Stimulated activated CD4-positive, alpha-beta T cell treated with anti-CD3 and anti-CD28 coated beads, TNF-alpha, amount 100 ng/mL, for 48 hours (primary cell): ENCODE measurements around the gene SKP1.
"Not testable (repeated sequence)": the region's sequence is repeated elsewhere in the genome, so short reads cannot be mapped to it uniquely, and the experiment has no call there.

Source experiments
- DNase-seq, 3 donors: peaks; one replicate each; pipeline ENCODE4 v3.0.0-alpha.2; 2020; ENCODE audit warnings: low read depth in 3 of 3

Gene SKP1

DNA sequence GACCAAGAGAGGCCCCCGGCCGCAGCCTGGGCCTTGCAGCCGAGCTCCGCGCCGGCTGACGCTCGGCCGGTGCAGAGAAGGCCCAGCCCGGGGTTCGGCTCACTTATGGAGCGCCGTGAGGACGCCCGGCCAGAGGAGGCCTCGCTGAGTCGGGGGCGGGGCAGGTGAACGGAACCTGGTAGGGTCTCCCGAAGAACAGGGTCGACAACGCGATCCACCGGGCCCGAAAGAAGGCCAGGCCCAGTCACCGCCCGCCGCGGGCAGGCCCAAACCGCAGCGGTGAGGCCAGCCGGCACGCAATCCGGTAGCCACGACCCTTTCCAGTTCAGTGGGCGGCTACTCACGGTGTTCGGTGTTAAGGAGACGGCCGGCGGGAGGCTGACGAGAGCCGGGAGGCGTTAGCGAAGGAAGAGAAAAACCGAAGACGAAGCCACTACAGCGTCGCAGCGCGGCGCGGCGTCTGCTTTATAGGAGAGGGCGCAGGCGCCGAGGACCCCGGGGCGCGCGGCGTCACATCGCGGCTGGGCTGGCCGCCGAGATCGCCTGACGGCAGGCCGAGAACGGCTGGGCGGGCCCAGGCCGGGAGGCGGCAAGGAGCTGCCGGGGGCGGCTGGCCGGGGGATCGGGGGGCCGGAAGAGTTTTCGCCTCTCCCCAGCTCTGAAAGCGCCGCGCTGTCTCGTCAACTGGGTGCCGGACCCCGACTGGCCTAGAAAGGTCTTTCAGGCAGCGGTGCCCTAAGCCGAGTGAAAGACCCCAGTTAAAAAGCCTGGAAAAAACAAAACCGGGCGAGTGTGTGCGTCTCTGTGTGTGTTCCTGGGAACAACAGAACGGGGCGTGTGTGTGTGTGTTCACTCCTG is at the start of gene SKP1:
Gene SKP1 (minus strand): TSS at position 440 of the 858 bp plus-strand sequence. CDS start 2,928 bp downstream, outside the sequence.
- peak; percentile 70 to 77 (median 76) for DNase-seq

DNA sequence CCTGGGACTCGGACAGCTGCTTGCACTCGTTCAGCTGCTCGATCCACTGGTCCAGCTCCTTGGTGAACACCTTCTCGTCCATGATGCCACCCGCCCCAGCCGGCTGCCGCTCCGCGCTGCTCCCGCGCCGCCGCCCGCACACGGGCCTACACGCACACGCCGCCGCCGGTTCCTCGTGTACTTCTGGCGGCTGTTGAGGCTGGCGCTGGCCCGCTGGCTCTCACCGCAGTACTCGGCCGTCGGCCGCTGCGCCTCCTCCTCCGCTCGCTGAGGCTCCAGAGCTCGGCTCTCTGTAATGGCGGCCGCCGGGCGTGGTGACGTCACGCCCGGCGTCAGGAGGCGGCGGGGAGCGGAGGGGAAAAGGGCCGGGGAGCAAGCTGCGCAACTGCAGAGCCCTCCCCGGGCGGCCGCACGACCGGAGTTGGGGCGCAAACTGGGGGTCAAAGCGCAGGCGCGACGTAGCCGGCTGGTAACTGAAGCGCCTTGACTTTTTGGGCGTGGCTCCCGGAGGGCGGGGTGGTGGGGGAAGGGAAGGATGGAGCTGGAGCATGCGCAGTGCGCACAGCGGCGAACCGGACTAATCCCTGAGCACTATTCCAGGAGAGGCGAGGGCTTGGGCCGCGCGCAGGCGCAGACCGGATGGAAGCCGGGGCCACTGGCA is 49.2 kb upstream of the SKP1 start, which contains the start of gene PPP2CA:
Gene PPP2CA (minus strand): TSS at position 294 of the 661 bp plus-strand sequence. CDS start 212 bp downstream, at position 82.
- DNase-seq = peak; percentile 97 to 100 (median 99)

DNA sequence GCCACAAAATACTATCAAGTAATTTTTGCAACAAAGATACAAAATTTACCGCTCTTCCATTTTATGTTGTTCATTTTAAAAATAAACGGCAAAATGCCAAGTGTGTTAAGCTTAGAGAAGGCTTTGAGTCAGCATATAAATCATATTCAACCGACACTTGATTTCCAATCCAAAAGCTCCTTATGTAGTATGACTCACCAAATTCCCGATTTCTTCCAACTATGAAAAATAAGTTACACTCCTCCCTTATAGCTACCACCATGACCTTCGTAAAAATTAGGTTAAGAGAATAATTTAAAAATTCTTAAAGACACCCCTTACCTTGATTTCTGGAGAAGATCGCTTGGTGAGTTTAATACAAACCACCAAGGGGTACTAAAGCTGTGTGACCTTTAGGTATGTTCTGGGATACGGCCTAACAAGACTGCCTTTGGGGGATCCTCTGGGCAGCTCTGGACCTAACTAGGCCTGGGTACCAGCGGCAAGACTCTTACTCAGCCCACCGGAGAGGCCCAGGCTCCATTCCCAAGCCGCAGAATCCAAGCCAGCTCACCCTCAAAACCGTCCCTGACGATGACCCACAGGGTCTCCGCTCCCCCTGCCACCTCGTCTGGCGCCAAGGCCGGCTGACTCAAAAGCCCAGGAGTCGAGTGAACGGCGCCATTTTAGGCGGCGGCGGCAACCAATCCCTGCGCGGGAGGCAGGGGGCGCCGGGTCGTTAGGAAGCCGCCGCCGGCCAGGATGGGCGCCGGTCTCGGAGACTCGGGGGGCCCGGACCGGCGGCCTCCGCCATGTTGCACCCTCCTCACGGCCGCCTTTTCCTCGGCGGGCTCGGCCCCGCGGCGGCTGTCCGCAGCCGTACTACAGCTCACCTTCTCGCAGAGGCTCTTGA is 48.4 kb upstream of the SKP1 start:
- DNase-seq = peak; percentile 41 to 65 (median 48)

DNA sequence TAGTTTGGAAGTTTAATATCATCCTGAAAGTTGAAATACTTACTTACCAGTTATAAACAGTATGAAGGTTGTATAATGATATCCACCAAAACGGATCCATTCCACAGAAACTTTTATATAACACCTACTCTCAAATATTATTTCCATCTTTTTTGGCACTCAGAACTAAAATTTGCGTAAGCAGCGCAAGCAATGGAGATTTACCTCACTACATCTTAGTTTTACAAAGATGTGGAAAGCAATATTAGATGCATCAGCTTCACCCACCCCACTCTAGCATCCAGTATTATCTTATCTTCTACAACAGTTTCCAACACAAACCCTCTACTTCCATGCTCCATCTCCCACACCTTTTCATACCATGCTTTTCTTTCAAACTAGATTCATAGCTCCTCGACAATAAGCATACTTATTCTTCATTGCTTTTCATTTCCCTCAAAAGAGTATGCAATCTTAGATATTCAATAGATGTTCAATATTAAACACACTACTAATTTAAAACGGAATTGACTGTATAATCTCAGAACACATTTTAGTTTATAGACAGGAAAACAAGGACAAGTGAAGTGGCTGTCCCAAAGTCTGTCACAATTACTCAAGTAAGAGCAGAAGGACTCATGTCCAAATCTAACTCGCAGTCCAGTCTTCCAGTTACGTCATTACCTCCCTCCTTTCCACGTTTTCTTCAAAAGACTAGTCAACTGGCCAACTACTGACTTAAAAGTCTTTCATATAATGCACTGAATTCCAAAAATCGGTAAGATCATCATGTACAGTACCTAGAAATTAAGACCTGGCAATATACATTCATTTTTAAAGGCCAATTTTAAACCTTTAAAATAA is 46.9 kb upstream of the SKP1 start:
- DNase-seq = no peak

DNA sequence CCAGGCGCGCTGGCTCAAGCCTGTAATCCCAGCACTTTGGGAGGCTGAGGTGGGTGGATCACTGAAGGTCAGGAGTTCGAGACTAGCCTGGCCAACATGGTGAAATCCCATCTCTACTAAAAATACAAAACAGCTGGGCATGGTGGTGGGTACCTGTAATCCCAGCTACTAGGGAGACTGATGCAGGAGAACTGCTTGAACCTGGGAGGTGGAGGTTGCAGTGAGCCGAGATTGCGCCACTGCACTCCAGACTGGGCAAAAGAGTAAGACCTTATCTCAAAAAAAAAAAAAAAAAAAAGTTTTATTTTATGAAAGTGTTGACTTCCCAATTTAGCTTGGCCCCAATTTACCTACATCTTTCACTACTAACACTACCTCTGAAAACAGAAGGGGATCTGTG is 44.9 kb upstream of the SKP1 start:
- DNase-seq = not testable (repeated sequence)

DNA sequence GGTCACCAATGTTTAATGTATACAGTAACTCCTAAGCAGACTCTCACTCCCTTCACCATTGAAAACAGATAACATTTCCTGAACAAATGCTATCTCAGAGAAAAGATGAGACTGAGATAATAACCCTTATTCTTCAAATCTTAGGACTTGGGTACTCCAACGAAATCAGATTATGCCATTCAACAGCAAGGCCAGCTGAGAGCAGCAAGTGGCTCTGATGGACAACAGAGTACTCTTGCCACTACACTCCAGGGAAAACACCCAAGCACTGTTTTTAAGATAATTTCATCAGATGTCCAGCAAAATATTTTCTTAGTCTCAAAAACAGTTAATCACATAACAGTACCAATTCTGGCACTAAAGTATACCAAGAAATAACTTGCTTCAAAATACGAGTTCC is 39.0 kb upstream of the SKP1 start:
- DNase-seq = no peak

DNA sequence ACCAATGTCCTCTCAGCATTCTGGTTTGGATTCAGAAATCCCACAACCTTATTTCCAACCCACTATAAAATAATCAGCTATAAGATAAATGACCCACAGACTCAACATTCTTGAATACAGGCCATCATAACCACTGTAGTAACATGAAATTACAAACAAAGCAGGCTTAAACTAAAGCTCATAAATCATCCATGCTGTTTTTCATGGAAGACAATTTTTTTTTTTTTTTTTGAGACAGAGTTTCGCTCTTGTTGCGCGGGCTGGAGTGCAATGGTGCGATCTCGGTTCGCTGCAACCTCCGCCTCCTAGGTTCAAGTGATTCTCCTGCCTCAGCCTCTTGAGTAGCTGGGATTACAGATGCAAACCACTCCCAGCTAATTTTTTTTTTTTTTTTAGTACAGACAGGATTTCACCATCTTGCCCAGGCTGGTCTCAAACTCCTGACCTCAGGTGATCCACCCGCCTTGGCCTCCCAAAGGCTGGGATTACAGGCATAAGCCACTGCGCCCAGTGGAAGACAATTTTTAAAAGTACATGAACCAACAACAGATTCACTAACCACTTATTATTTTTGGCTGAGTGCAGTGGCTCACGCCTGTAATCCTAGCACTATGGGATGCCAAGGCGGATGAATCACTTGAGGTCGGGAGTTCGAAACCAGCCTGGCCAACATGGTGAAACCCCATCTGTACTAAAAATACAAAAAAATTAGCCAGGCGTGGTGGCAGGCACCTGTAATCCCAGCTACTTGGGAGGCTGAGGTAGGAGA is 34.7 kb upstream of the SKP1 start:
- DNase-seq = not testable (repeated sequence)

DNA sequence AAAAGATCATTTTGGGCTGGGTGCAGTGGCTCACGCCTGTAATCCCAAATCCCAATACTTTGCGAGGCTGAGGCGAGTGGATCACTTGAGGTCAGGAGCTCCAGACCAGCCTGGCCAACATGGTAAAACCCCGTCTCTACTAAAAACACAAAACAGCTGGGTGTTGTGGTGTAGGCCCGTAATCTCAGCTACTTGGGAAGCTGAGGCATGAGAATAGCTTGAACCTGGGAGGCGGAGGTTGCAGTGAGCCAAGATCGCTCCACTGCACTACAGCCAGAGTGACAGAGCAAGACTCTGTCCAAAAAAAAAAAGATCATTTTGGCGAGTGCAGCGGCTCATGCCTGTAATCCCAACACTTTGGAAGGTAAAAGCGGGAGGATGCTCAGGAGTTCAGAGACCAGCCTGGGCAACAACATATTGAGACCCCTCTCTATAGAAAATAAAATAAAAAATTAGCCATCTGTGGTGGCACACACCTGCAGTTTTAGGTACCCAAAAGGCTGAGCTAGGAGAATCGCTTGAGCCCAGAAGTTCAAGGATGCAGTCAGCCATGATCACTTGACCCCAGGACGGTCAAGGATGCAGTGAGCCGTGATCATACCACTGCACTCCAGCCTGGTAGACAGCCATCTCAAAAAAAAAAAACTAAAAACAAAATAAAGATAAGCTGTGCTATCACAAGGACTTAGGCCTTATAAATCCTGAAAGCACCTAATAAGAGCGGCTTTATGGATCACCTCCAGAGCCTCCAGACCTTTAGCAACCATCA is 32.9 kb upstream of the SKP1 start:
- no peak for DNase-seq

DNA sequence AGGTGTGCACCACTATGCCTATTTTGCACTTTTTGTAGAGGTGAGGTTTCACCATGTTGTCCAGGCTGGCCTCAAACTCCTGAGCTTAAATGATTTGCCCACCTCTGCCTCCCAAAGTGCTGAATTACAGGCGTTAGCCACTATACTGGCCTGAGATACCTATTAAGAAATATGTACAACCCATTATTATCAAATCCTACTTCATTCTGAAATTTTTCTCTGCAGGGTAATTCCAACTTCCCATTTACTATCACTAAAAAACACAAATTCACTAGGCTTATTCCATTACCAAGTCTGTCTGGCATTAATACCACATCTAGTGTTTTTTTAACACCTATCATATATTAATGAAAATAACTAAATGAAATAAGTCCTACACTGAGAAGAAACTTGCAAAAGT is 30.9 kb upstream of the SKP1 start:
- no peak for DNase-seq

DNA sequence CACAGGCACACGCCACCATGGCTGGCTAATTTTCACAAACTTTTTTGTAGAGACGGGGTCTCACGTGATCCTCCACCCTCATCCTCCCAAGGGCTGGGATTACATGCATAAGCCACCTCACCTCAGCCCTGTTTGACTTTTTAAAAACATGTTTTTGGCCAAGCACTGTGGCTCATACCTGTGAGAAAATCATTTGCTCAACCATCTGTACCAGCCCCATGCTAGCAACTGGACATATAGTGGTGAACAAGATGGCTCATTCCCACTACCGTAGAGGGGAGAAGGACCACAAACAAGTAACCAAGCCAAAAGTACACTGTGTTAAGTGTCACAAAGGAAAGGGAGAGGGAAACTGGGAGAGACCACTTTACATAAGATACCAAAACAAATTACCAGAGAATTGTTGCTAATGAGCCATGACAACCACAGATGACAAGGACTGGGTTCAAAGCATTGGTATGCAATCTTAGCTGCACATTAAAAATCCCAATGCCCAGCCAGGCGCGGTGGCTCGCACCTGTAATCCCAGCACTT is 29.9 kb upstream of the SKP1 start:
- no peak for DNase-seq

DNA sequence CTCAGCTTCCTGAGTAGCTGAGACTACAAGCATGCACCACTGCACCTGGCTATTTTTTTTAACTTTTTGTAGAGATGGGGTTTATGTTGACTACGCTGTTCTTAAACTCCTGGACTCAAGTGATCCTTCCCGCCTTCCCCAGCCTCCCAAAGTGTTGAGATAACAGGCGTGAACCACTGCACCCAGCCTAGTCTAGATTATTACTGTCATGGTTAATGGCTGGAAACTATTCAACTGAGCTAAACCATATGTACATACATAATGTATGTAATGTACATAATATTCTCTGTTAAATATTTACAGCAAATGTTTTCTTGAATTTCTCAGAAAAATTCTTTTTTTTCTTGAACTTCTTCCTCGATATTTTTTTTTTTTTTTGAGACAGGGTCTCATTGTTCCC is 27.8 kb upstream of the SKP1 start:
- DNase-seq = no peak

DNA sequence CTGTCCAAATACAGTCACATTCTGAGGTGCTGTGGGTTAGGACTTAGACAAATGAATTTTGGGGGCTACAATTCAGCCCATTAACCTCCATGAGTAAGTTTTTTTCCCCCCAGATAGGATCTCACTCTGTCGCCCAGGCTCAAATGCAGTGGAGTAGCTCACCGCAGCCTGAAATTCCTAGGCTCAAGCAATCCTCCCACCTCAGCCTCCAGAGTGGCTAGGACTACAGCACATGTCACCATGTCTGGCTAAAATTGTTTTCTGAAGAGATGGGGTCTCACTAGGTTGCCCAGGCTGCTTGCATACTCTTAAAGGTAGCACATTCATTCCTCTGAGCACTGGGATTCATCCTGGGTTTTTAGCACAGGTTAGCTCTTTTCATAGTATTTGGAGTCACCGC is 26.9 kb upstream of the SKP1 start:
- DNase-seq = no peak

DNA sequence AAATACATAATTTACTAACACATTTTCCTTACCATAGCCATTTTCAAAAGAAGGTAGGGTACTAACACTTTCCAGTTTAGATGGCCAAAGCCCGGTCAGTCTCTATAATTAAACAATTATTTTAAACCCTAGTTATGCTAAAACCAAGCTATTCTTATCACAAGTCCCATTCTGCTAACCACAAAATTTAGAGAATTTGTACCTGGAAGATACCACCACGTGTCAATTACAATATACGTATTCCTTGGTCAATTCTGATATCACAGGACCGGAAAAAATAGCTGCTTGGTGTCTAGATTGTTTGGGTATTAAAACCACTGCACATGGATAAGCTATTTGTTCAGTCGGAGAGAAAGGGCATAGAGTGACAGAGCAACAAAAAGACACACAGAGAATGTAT is 18.9 kb upstream of the SKP1 start:
- DNase-seq = no peak

DNA sequence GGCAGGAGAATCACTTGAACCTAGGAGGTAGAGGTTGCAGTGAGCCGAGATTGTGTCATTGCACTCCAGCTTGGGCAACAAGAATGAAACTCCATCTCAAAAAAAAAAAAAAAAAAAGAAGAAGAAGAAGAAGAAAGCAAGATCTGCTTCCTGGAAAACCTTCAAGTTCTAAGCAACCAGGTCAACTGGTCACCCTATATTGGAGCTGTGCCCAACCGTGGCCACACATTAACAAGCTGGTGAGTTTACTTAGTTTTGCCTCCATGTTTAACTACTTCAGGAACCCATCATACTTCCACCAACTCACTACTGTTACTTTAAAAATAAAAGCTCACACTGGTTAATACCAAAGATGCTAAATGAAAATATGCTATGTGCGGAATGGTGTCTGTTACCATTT is 12.3 kb upstream of the SKP1 start:
- no peak for DNase-seq

DNA sequence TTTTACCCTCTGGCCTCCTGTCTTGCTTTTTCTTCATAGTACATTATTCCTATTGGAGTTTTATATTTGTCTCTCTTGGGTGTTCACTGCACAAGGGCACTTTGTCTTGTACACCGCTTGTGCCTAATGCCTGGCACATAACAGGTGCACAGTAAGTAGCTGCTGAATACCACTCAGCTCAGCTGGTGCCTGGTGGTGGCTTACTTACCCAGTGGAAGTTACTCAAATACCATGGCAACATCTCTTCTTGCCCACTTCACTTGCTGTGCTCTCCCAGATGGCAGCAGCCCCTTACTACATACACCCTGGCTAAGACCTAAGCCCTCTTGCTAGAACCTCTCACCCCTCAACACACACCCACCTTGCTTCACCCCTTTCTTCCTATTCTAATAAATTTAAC is 11.3 kb upstream of the SKP1 start:
- no peak for DNase-seq

DNA sequence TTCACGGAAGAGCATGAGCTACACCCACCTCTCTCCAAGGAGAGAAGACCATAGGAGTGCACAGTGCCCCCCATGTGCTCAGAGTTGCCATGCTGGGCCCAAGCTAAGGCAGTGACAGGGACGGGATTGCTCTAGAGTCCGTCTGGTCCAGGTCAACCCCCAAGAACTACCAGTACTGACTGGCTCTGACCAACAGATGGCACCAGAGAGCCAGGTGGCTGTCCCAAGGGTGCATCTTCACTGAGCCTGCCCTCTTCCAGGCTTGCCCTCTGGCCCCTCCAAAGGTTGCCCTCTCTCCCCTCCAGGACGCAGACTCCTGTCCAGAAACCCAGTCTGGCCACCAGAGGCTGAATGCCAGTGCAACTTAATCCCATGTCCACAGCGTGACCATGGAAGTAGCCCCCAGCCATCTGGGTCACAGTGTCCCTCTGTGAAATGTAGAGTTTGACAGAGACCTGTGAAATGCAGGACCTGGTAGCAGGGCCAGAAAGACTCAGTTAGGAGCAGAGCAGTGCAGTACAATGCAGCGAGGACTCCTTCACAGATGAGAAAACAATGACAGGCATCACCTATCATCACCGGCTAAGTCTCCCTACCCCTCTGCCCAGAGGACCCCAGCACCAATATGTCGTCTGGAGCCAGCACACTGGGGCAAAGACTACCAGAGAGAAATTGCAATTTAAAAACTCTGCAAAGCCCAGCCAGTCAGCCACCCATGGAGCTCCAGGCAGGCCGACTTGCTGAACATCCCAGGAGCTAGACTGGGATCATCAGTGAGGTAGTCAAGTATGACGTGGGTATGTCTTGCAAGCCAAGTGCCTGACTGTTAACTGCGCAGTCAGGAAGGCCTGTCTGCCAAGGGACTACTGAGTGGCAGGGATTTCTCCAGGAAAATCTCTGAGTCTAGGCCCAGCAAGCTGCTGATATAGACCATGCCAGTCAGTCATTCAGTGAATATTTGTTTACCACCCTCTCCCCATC is 7.7 kb upstream of the SKP1 start:
- DNase-seq = peak; percentile 59 to 68 (median 67)

DNA sequence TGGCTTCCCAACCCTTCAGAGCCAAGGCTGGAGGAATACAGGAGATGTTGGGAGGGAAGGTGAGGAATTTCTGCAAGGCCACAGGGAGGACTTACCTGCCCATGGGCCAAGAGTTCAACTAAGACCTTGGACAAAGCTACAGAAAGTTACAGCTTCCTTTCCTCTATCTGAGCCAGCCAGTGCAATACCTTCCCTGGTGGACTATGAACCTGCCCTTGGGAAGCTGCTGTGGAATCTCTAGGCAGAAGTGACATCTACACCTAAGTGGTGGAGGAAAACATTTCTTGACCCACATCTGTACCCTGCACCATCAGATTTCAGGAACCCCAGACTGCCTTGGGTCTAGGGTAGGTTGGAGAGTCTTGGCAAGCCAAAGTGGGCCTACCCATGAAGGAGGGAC is 6.7 kb upstream of the SKP1 start:
- DNase-seq = no peak

DNA sequence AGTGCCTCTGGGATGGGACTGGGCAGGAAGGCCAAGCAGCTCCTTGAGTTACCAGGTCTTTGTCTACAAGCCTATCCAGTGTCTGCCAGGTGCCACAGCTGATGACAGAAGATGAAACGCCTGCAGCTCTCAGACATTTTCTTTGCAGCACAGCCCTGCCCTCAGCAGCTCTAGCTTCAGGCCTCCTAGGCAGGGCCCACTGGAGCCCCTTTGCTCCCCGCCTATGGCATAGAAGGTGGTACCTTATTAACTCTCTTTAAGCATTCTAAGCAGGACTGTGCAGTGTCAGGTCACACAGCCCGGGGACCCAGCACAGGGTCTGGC is 1.3 kb upstream of the SKP1 start:
- no peak for DNase-seq
